Spinal cord (tissue), 10 donors: ENCODE measurements around the gene FLRT1. TPM values are rescaled to one million over a fixed set of nuclear protein-coding genes. Genes with fewer than 3 reads are reported as not detected.

Experiments used
- DNase-seq, 6 donors: peaks; one replicate each; pipeline versions ENCODE4 v3.0.0 to v3.0.0-alpha.2; 2013 to 2015; ENCODE audit warnings: low spot score in 6 of 6, low read depth in 4 of 6
- H3K27ac ChIP-seq: one replicate; pipeline ENCODE4 v1.5.1; 2013; ENCODE audit warnings: low read depth, low read length, control low read depth
- H3K27me3 ChIP-seq: one replicate; pipeline ENCODE4 v1.6.1; 2013; ENCODE audit warnings: low read length; ENCODE audit not compliant: control insufficient read depth, insufficient read depth
- H3K36me3 ChIP-seq: one replicate; pipeline ENCODE4 v1.6.1; 2013; ENCODE audit warnings: low read length; ENCODE audit not compliant: control insufficient read depth, insufficient read depth
- H3K4me1 ChIP-seq: one replicate; pipeline ENCODE4 v1.6.1; 2013; ENCODE audit warnings: low read length; ENCODE audit not compliant: control insufficient read depth, insufficient read depth
- H3K4me3 ChIP-seq: one replicate; pipeline ENCODE4 v1.5.1; 2013; ENCODE audit warnings: low read depth, low read length, control low read depth
- H3K9me3 ChIP-seq: one replicate; pipeline ENCODE4 v1.6.1; 2013; ENCODE audit warnings: low read length; ENCODE audit not compliant: control insufficient read depth, insufficient read depth
- WGBS: methylation state at CpG from one replicate; pipeline ENCODE4 v1.1.5; 2013; ENCODE audit warnings: missing lambda C conversion rate; ENCODE audit not compliant: insufficient coverage; 5-methylcytosine and 5-hydroxymethylcytosine counted together
- polyA plus RNA-seq, 2 donors: library from polyadenylated mRNA; unstranded; fragments of 120-200 nt; gene quantifications; one replicate each; pipeline ENCODE4 v1.2.1, GENCODE V29; 2013; ENCODE audit not compliant: insufficient read length in 2 of 2
- total RNA-seq, 2 donors: library from RNA; depleted of rRNA in 1 of 2; stranded (reverse); fragments of 120-200 nt in 1 of 2; fragments of >200 nt in 1 of 2; gene quantifications; one replicate each; pipeline versions ENCODE4 v1.2.3 to v1.2.4, GENCODE V29; 2013 to 2014
- donor health status: healthy.

FLRT1 gene
- total and polyA plus RNA-seq, 4 donors: 6.7 to 21.0 (median 11.7) TPM

DNA sequence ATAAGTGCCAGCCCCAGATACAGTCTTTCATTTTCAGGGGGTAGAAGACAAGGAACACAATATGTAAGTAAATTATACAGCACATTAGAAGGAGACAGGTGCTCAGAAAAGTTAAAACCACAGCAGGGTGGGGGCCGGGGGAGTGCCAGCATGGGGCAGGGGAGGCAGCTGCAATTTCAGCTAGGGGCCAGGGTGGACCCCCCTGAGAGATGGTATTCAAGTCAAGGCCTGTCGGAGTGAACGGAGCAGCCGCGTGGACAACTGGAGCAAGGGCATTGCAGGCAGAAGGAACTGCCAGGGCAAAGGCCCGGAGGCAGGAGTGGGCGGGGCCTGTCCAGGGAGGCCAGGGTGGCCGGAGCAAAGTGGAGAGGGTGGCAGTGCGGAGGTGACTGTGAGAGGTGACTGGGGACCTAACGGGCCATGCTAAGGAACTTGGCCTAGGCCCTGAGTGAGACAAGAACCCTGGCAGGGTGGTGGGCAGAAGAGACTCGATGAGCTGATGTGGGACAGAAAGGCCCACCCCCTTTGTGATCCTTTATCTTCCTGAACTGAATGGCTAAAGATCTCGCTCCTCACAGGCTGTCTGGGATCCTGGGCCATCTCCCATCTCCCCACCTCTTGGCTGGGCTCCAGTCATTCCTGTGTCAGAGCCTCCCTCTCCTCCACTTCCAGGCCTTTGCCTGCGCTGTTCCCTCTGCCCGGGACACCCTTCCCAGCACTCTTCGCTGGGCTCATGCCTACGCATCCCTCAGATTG is 22.4 kb upstream of the FLRT1 start:
- 83% methylated on average over 16 of the region's 16 CpGs for WGBS
- H3K36me3 ChIP-seq: no peaks in the 10 kb centered on the region

GRCh38 chr11:64014356-64014755 is 21.4 kb upstream of the FLRT1 start:
- Histone ChIP-seq H3K4me1 (peaks cover 46% of the 10 kb centered on the region), H3K27me3 (no peaks in the 10 kb centered on the region), H3K9me3 (no peaks in the 10 kb centered on the region), H3K4me3 (no peak overlapping the region), H3K36me3 (no peaks in the 10 kb centered on the region), H3K27ac (no peak overlapping the region)
- DNase-seq: no peak
- 45% methylated on average over 11 of the region's 11 CpGs for WGBS

More for the DNA sequence above, 22.4 kb upstream of the FLRT1 start:
- no peaks in the 10 kb centered on the region for H3K9me3 ChIP-seq
- no peaks in the 10 kb centered on the region for H3K27me3 ChIP-seq
- peaks cover 43% of the 10 kb centered on the region for H3K4me1 ChIP-seq
- H3K27ac ChIP-seq: no peak overlapping the region
- DNase-seq: no peak
- no peak overlapping the region for H3K4me3 ChIP-seq

DNA sequence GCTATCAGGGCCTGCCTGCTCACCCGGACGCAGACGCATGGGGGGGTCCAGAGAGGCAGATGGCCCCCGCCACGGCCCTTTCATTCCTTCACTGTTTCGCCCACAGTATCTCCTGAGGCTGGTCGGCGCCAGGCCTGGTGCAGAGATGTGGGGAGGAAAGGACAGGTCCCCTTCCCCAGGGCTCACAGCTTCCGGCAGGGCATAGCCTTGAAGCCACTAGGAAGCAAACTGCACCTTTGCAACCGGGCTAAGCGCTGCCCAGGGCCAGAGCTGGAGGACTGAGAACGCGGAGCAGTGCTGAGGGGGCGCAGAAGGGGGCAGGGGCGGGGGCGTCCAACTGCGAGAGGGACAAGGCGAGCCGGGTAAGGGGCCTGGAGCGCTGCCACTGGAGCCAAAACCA is 20.2 kb upstream of the FLRT1 start:
- DNase-seq: no peak
- no peak overlapping the region for H3K4me3 ChIP-seq
- no peaks in the 10 kb centered on the region for H3K27me3 ChIP-seq
- H3K9me3 ChIP-seq: no peaks in the 10 kb centered on the region
- peaks cover 46% of the 10 kb centered on the region for H3K4me1 ChIP-seq
- H3K27ac ChIP-seq: no peak overlapping the region
- H3K36me3 ChIP-seq: no peaks in the 10 kb centered on the region
- 78% methylated on average over 14 of the region's 20 CpGs for WGBS

- H3K9me3 ChIP-seq: no peaks in the 10 kb centered on the region
- H3K4me1 ChIP-seq: peaks cover 50% of the 10 kb centered on the region
- H3K4me3 ChIP-seq: no peak overlapping the region
- H3K36me3 ChIP-seq: no peaks in the 10 kb centered on the region
- H3K27ac ChIP-seq: no peak overlapping the region
- H3K27me3 ChIP-seq: no peaks in the 10 kb centered on the region
- 39% methylated on average over 35 of the region's 35 CpGs for WGBS
- peak in 2 of 6 donors; percentile 79 to 87 for DNase-seq
These were observed 19.5 kb upstream of the FLRT1 start for GRCh38 chr11:64015935-64016845.

DNA sequence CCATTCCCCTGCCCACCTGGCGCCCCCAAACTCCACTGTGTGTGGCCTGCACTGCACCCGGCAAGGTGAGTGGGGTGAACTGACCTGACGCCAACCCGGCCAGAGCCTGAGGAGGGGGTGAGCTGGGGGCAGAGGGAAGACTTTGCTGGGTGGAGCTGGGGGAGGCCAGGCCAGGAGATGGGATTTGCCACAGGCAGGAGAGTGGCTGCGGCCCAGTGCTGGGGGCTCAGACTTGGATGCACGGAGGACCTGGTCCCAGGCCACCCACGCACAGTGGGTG is 17.8 kb upstream of the FLRT1 start:
- Histone ChIP-seq H3K4me1 (peaks cover 64% of the 10 kb centered on the region), H3K27me3 (no peaks in the 10 kb centered on the region)
- 52% methylated on average over 7 of the region's 7 CpGs for WGBS

GRCh38 chr11:64018310-64018709 is 17.4 kb upstream of the FLRT1 start:
- H3K4me3 ChIP-seq: no peak overlapping the region
- H3K36me3 ChIP-seq: no peaks in the 10 kb centered on the region
- H3K27ac ChIP-seq: no peak overlapping the region
- no peak for DNase-seq
- H3K9me3 ChIP-seq: no peaks in the 10 kb centered on the region
- no peaks in the 10 kb centered on the region for H3K27me3 ChIP-seq
- WGBS: 72% methylated on average over 8 of the region's 8 CpGs
- peaks cover 66% of the 10 kb centered on the region for H3K4me1 ChIP-seq

More for the DNA sequence above, 17.8 kb upstream of the FLRT1 start:
- H3K4me3 ChIP-seq: no peak overlapping the region
- DNase-seq: no peak
- H3K36me3 ChIP-seq: no peaks in the 10 kb centered on the region
- H3K27ac ChIP-seq: no peak overlapping the region
- H3K9me3 ChIP-seq: no peaks in the 10 kb centered on the region

GRCh38 chr11:64019106-64020037 is 16.4 kb upstream of the FLRT1 start:
- no peak for DNase-seq
- no peaks in the 10 kb centered on the region for H3K27me3 ChIP-seq
- no peak overlapping the region for H3K27ac ChIP-seq
- H3K36me3 ChIP-seq: no peaks in the 10 kb centered on the region
- WGBS: 78% methylated on average over 20 of the region's 27 CpGs
- no peak overlapping the region for H3K4me3 ChIP-seq
- H3K4me1 ChIP-seq: peaks cover 74% of the 10 kb centered on the region
- H3K9me3 ChIP-seq: no peaks in the 10 kb centered on the region

DNA sequence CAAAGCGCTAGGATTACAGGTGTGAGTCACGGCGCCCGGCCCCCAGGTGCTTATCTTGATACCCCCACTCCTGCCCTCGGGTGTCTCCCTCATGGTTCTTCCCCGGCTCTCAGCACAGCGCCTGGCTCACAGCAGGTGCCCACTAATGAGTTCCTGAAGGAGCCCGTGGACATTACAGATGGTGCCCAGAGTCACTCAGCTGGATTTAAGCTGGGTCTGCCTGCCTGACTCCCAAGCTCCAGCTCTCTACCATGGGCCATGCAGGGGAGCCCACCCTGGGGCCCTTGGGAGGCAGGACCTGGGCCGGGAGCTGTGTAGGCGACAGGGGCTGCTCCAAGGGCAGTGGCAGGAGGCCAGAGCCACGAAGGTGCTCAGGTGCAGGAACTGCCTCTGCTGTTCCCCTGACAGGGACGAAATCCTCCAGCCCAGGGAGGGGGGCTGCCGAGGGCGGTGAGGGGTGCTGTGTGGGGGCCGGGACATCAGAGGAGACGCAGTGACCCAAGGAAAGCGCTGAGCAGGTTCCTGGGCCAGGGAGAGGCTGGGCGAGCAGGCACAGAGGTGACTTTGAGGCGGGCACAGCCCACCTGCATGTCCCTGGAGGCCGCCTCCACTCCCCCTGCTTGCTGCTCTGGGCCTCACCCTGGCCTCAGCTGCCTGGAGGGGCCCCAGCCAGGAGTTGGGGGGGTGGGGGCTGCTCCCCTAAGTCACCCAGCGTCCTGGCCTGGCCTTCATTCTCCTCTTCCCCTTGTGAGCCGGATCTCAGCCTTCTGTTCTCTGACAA is 14.6 kb upstream of the FLRT1 start:
- Histone ChIP-seq H3K4me3 (no peak overlapping the region), H3K27ac (no peak overlapping the region), H3K36me3 (no peaks in the 10 kb centered on the region), H3K4me1 (peaks cover 58% of the 10 kb centered on the region), H3K27me3 (no peaks in the 10 kb centered on the region), H3K9me3 (no peaks in the 10 kb centered on the region)
- 65% methylated on average over 21 of the region's 22 CpGs for WGBS
- no peak for DNase-seq

GRCh38 chr11:64021757-64022093 is 14.0 kb upstream of the FLRT1 start:
- Histone ChIP-seq H3K27ac (no peak overlapping the region), H3K4me3 (no peak overlapping the region), H3K27me3 (no peaks in the 10 kb centered on the region), H3K36me3 (no peaks in the 10 kb centered on the region), H3K4me1 (peaks cover 52% of the 10 kb centered on the region), H3K9me3 (no peaks in the 10 kb centered on the region)
- DNase-seq: peak in 2 of 6 donors; percentile 56 to 72
- 19% methylated on average over 7 of the region's 10 CpGs for WGBS
